Adrenal gland (tissue), 5 donors: ENCODE results near the gene SLC15A5.

Experiments used
- POLR2A ChIP-seq, 2 donors: fragments of 450-650 bp; IDR thresholded peaks; one replicate each; pipeline ENCODE4 v1.6.1; 2017; ENCODE audit warnings: antibody characterized with exemption in 2 of 2, mild to moderate bottlenecking in 2 of 2, moderate library complexity in 1 of 2
- TF ChIP-seq, protein P1 (sequence below), 6 experiments: fragments of 450-650 bp in 4 of 6; fragments of 200-600 bp in 2 of 6; sonication (generic) in 1 of 6; IDR thresholded peaks; 1 replicate in 5 of 6; 2 replicates in 1 of 6; pipeline versions ENCODE4 v1.5.1 to v1.8.0; 2016 to 2021; ENCODE audit warnings: antibody characterized with exemption in 6 of 6, mild to moderate bottlenecking in 2 of 6, moderate library complexity in 1 of 6
- donor health status: DM: no; HTN: no; CAD: no.

DNA sequence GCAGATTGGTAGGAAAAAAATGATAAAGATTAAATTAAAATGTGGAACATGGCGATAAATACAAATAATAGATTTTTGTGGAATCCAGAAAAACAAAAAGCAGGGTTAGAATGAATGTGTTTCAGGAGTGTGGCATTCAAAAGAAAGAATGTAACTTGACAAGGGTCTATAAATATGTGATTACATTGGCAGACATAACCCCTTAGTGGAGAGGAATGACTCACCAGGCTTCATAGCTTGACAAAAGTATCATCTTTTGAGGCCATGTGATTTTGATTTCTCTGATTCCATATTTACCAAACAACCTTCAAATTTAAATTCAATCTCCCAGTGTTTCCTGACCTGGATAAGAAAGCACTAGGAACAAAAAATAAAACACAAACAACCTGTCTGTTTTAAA, 45.5 kb upstream of the SLC15A5 start:
- no peak for TF ChIP-seq POLR2A (IDR thresholded peaks at IDR 0.05)
- TF ChIP-seq, protein P1, sequence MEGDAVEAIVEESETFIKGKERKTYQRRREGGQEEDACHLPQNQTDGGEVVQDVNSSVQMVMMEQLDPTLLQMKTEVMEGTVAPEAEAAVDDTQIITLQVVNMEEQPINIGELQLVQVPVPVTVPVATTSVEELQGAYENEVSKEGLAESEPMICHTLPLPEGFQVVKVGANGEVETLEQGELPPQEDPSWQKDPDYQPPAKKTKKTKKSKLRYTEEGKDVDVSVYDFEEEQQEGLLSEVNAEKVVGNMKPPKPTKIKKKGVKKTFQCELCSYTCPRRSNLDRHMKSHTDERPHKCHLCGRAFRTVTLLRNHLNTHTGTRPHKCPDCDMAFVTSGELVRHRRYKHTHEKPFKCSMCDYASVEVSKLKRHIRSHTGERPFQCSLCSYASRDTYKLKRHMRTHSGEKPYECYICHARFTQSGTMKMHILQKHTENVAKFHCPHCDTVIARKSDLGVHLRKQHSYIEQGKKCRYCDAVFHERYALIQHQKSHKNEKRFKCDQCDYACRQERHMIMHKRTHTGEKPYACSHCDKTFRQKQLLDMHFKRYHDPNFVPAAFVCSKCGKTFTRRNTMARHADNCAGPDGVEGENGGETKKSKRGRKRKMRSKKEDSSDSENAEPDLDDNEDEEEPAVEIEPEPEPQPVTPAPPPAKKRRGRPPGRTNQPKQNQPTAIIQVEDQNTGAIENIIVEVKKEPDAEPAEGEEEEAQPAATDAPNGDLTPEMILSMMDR (IDR thresholded peaks at IDR 0.05) = no peak
